ENCODE results near the gene CMTM1. TPM values are rescaled to one million over a fixed set of nuclear protein-coding genes. Genes with fewer than 3 reads are reported as not detected.

The CMTM1 gene
- total RNA-seq, 1 donor from 2014 or later: 5.0 TPM

DNA sequence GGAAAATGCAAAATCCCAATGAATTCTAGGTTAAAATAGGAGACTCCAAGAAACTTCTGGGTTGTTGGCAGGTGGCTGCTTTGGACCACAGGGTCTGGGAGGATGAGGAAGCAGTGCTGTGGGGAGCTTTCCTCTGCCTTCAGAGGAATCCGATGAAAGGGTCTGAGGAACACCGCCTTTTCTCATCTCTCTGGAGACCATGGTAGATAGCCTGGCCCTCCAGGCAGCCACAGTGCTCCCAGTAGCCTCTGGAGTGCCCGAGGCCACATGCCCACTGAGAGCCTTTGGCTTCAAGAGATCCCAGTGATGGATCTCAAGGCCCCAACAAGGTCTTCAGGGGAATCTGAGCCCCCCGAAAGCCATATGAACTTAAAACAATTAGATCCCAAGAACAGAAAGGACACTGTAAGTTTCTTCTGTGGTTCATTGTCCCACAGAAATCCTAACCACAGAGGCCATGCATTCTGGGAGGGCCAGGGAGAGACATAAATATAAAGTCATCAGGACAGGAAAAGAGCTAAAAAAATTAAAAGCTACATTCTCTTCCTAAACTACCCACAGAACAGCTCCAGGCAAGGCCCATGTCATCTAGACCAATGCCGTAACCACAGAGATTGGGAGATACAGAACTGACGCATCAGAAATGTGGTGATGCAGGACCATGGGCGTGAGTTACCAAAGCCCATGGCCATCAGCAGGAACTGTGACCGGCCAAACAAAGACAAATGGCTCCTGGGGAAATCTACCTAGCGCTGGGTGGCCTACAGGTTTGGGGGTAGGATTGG lies 40.7 kb upstream of the CMTM1 start:
- H3K4me3 ChIP-seq (ENCODE audit: low read depth, low read length): no peak overlapping the region
- no peak for DNase-seq (ENCODE audit: low read depth)
- TF ChIP-seq, protein P1, sequence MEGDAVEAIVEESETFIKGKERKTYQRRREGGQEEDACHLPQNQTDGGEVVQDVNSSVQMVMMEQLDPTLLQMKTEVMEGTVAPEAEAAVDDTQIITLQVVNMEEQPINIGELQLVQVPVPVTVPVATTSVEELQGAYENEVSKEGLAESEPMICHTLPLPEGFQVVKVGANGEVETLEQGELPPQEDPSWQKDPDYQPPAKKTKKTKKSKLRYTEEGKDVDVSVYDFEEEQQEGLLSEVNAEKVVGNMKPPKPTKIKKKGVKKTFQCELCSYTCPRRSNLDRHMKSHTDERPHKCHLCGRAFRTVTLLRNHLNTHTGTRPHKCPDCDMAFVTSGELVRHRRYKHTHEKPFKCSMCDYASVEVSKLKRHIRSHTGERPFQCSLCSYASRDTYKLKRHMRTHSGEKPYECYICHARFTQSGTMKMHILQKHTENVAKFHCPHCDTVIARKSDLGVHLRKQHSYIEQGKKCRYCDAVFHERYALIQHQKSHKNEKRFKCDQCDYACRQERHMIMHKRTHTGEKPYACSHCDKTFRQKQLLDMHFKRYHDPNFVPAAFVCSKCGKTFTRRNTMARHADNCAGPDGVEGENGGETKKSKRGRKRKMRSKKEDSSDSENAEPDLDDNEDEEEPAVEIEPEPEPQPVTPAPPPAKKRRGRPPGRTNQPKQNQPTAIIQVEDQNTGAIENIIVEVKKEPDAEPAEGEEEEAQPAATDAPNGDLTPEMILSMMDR (conservative IDR thresholded peaks at IDR 0.05; ENCODE audit: low read depth, low read length): no peak

GRCh38 chr16:66528294-66528693 lies 37.9 kb upstream of the CMTM1 start:
- TF ChIP-seq, protein P1 (conservative IDR thresholded peaks at IDR 0.05; ENCODE audit: low read depth, low read length): no peak
- no peak overlapping the region for H3K4me3 ChIP-seq (ENCODE audit: low read depth, low read length)
- DNase-seq (ENCODE audit: low read depth): no peak

DNA sequence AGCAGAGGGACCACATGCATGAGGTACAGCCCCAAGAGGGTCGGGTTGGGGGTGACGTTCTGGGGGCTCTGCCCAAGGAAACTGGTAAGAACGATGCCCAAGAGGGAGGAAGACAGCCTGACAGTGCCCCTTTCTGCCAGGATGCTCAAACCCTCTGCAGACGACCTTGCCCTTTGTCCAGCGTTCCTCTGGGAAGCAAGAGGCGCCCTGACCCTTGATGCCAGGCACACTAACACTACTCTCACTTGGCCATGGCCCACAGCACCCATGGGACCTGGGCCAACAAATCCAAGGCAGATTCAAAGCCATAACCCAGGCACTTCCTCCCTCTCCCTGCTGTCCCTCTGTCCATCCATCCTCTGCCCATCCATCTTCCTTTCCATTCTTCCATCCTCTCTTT lies 36.8 kb upstream of the CMTM1 start:
- no peak for DNase-seq (ENCODE audit: low read depth)
- H3K4me3 ChIP-seq (ENCODE audit: low read depth, low read length): no peak overlapping the region
- TF ChIP-seq, protein P1 (conservative IDR thresholded peaks at IDR 0.05; ENCODE audit: low read depth, low read length): no peak

DNA sequence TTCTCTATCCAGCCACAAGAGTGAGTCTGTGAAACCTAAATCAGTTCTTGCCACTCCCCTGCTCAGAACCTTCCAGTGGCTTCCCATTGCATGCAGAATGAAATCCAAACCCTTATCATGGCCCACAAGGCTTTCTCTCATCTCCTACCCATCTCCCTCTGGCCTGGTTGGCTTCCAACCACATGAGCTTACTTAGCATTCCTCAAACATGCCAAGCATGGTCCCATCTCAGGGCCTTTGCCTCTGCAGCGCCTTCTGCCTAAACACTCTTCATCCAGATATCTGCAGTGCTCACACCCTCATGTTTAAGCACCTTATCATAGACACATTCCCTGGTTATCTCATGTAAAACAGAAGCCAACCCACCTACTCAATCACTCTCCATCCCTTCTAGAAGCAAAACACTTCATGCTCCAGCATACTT lies 31.9 kb upstream of the CMTM1 start:
- no peak overlapping the region for H3K4me3 ChIP-seq (ENCODE audit: low read depth, low read length)
- DNase-seq (ENCODE audit: low read depth): no peak
- TF ChIP-seq, protein P1 (conservative IDR thresholded peaks at IDR 0.05; ENCODE audit: low read depth, low read length): no peak

DNA sequence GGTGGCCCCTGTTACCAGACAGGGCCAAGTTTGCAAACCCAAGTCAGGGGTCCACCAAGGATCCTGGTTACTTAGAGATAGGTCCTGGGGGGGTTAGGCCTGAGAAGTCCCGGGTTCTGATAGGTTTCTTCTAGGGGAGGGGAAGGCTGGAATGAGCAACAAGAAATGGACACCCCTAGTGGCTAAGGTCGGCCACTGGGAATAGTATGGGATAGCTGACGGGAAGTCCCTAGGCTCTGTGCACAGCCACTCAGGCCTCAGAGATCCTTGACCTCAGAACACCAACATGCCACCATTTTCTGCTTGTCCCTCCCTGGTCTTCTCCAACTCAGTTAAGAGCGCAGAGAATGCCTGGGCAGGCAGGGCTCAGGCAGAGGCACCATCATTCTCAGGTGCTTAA lies 29.7 kb upstream of the CMTM1 start:
- TF ChIP-seq, protein P1 (conservative IDR thresholded peaks at IDR 0.05; ENCODE audit: low read depth, low read length): no peak
- H3K4me3 ChIP-seq (ENCODE audit: low read depth, low read length): no peak overlapping the region
- no peak for DNase-seq (ENCODE audit: low read depth)

DNA sequence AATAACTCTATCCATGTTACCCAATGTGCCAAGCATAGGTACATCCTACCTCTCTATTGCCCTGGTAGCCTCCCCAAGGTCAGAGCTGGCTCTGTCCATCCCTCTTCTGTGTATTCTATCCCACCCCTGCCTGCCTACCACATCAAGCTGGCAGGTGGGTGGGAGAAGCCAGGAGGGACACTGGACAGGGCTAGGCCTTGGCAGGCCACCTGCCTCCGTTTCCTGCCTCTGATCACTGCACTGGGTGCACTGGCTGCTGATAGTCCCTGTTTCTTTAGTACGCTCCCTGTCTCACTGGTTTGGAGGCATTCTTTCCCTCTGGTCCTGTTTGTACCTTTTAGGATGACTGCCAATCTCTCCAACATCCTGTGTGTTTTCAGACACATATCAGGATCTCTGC lies 29.0 kb upstream of the CMTM1 start:
- DNase-seq (ENCODE audit: low read depth): no peak
- TF ChIP-seq, protein P1 (conservative IDR thresholded peaks at IDR 0.05; ENCODE audit: low read depth, low read length): no peak
- no peak overlapping the region for H3K4me3 ChIP-seq (ENCODE audit: low read depth, low read length)

- DNase-seq (ENCODE audit: low read depth): no peak
- H3K4me3 ChIP-seq (ENCODE audit: low read depth, low read length): no peak overlapping the region
- TF ChIP-seq, protein P1 (conservative IDR thresholded peaks at IDR 0.05; ENCODE audit: low read depth, low read length): no peak
Measured at GRCh38 chr16:66538910-66539309, 27.3 kb upstream of the CMTM1 start.
